LHCN-M2 (cell line): ENCODE results near the gene MX2. TPM values are rescaled to one million over a fixed set of nuclear protein-coding genes. Genes with fewer than 3 reads are reported as not detected.

ENCODE experiments used
- DNase-seq: peaks from one replicate; pipeline ENCODE4 v3.0.0-alpha.2; 2012; ENCODE audit warnings: low read depth
- total RNA-seq: library from RNA; depleted of rRNA; stranded (reverse); fragments of >200 nt; gene quantifications from 2 replicates; pipeline ENCODE4 v1.2.3, GENCODE V29; 2014

Gene MX2
- total RNA-seq, 1 experiment from 2014 or later: 0.69 TPM

DNA sequence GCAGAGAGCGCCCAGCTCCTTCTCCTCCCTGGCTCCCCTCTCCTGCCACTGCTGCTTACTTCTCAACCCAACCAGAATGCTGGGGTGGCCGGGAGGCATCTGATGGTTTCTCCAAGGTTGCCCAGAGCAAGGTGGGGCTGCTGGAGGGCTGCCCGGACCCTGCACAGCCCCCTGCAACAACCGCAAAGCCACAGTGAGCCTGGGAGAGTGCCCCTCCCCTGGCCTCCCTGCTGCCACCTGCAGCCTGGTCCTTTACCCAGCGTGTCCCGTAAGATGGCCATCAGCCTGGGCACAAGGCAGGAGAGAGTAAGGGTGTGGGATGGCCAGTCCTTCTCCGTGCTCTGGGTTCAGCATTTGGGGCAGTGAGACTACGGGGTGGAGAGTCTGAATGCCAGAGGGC lies 17.0 kb downstream of the MX2 start:
- DNase-seq: no peak

DNA sequence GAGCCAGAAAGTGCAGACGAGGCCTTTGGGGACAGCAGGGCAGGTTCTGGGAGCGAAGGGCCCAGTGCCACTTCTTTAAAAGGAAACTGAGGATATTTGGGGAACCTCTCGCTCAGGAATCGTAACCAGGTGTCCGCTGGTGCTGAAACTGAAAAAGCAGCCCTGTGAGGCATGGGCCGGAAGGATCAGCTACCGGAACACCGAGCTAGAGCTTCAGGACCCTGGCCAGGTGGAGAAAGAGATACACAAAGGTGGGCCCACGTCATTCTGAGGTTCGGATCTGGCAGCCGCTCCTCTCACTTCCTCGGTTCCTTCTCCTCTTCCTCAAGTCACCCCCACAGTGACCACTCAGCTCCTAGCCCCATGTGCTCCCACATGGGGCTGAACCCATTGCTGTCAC lies 18.1 kb downstream of the MX2 start:
- no peak for DNase-seq

GRCh38 chr21:41381731-41382130 lies 19.9 kb downstream of the MX2 start:
- no peak for DNase-seq

DNA sequence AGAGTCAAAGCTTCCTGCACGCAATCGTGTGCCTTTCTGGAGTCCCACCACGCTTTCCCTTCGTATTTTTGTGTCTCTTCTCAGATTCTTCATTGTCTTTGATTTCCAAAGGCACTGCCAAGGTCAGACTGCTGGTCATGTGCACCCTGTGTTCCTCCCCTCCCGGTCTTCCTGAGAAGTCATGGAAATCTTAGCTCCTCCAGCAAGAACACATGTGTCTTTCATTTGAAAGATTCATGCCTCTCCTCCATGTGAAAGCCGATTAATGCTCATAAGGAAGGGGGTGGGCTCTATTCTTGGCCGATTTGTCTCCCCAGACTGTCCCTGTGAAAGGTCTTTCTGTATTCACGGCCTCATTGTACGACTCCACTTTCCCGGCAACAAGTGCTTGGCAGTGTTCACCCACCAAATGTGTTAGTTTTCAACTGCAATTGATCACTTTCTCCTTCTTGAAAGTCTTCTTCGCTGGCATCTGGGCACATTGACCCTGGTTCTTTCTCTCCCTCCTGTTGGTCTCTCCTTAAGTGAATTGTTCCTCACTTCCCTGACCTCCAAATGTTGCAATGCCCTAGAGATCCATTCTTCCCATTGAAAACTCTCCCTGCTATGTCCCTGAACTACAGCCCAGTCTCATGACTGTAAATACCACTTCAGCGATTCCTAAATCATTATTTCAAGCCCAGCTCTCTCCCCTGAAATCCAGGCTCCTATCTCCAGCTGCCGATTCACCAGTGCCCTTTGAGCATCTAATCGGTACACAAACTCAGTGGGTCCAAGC lies 25.4 kb downstream of the MX2 start:
- no peak for DNase-seq

DNA sequence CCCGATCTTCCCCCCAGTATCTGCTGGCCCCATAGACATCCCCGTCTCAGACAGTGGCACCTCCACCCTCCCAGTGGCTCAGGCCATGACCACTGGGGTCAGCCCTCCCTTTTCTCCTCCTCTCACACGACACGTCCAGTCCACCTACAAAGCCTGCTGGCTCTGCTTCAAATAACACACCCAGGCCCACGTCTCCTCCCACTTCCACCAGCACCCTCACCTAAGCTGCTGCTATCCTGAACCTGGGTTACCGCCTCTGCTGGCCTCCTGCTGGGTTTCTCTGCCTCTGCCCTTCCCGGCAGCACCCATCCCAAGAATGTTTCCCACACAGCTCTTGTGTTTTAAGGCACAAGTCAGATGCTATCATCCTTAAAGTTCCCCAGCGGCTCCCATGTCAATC lies 26.0 kb downstream of the MX2 start:
- no peak for DNase-seq

- DNase-seq: no peak
Observed at GRCh38 chr21:41388259-41388658, 26.4 kb downstream of the MX2 start.

DNA sequence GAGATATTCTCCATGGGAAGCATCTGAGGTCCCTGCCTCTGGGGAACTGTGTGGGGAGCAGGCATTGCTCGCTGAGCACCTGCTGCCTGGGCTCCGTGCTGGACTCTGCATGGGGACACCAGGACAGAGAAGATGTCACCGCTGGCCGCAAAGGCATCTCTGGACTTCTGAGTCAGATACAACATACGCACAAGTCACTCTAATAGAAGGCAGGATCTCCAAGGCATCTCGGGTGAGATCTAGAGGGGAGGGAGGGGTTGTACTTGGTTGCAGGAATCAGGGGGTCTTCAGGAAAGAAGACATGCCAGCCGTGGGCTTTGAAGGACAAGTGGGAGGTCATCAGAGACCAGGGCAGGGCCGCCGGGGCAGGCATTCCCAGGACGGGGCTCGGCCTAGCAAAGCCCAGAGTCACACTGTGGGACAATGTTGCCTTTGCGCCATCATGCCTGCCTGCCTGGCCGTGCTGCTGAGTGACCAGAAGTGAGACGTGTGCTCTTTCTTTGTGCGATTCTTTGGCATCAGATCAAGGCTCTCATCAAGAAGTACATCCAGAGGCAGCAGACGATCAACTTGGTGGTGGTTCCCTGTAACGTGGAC lies 28.3 kb downstream of the MX2 start:
- DNase-seq: no peak

DNA sequence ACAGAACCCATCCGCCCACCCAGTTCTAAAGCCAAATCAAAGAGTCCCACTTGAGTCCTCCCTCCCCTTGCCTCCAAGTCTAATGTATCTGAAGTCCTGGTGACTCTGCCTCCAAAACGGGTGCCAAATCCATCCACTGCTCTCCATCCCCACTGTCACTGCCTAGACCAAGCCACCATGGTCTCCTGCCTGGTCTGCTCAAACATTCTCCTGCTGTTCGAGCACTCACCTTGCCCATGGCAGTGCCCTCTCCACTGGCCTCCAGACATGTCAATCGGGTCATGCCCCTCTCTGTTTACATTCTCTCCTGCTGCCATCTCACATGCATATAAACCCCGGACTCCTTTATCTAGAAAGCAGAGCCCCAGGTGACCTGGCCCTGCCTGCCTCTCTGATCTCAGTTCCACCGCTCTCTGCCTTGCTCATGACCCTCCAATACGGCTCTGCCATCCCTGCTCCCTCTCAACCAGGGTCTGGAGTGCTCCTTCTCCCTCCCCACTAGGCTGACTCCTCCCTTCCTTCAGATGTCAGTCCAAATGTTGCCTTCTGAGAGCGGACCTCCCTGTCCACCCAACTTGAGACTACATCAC lies 32.1 kb downstream of the MX2 start:
- DNase-seq: no peak

DNA sequence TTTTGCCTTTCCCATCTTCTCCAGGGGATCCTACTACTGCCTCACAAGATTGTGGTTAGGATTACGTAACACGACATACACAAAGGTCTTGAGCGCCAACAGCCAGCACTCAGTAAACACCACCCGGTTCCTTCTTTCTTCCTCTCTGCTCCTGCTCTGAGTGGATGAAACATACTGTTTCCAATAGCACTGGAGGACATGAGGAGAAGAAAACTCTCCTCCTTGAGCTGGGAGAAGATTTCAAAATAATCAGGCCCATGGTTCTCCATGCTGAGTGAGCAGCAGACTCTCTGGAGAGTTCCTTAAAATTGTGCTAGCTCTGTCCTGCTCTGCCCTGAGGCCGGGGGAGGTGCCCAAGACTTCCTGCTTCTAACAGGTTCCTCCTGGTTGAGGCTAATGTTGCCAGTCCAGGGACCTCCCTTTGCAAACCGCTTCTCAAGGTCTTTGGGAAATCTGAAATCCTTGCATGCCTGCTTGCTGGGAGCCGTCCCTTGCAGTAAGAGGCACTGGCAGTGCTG lies 34.8 kb downstream of the MX2 start:
- DNase-seq: no peak

DNA sequence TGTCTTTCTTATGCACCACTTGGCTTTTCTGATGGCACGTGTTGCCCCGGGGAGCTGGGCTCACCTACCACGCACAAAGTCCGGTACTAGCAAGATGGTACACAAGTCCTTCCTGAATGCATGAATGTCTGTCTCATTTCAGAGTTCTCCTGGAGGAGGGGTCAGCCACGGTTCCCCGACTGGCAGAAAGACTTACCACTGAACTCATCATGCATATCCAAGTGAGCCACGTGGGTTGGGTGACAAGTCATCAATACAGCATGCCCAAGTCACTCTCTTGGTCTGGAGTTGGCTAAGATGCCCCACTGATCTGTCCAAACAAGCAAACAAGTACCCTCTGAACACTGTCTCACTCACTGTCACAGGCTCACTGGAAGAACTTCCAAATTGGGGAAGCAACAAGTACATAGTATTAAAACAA lies 35.7 kb downstream of the MX2 start:
- no peak for DNase-seq

DNA sequence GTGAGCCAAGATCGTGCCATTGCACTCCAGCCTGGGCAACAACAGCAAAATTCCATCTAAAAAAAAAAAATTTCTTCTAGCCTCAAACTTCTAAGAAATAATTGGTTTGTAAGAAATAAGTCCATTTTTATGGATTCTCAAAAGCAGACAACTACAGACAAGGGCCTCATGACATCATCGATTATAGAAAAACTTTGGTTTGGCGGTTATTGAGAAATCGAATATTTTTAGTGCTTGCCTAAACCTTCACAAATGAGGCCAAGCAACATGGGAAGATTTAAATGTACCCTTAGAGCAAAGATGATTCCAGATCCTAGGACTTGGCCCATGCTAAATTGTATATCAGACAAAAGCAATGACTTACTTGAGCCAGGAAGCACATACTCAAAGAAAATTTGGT lies 36.4 kb downstream of the MX2 start:
- DNase-seq: no peak

- DNase-seq: no peak
Observed at GRCh38 chr21:41398831-41399230, 37.0 kb downstream of the MX2 start.

- no peak for DNase-seq
Observed at GRCh38 chr21:41399246-41399800, 37.5 kb downstream of the MX2 start.

DNA sequence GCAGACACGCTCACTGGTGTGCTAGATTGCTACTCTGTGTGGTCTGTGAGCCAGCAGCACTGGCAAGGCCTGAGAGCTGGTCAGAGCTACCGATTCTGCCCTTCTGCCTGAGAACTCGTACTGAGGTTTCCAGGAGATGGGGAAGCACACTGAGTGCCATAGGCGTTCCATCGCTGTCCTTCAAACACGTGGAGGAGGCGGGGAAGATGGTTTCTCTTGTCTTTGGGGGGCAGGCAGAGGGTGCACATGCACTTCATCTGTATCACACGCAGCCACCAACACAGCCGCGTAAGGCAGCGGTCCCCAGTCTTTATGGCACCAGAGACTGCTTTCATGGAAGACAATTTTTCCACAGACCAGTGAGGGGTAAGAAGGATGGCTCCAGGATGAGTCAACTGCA lies 40.4 kb downstream of the MX2 start:
- no peak for DNase-seq

DNA sequence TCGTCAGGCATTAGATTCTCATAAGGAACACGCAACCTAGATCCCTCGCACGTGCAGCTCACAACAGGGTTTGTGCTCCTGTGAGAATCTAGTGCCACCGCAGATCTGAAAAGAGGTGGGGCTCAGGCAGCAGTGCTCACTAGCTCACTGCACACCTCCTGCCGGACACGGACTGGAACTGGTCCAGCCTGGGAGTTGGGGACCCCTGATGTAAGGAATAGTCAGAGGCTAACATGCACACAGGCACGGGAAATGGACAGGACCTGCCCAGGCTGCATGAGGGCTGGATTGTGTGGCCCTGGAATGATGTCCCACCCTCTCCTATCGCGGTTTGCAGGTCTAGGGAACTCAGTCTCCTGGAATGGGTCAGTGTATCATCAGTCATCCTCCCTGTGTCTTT lies 41.0 kb downstream of the MX2 start:
- no peak for DNase-seq

GRCh38 chr21:41403331-41403730 lies 41.5 kb downstream of the MX2 start:
- no peak for DNase-seq

DNA sequence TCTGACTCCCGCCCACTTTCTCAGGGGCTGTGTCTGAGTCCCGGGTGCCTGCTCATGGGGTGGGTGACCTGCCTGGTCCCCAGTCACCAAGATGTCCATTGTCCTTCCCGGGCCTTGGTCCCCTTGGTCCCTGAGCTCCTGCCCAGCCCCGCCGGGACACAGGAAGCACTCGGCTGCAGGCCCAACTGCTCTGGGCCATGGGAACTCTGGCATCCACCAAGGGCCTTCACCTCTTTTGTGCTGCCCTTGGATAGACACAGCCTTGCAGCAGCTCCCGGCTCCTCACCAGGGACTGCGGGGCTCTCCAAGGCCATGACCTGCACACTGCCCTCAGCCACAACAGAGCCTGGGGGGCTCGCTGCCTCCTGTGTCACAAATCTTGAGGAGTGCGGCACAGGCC lies 42.1 kb downstream of the MX2 start:
- DNase-seq: no peak

GRCh38 chr21:41405321-41405720 lies 43.5 kb downstream of the MX2 start:
- DNase-seq: no peak

- no peak for DNase-seq
Observed at GRCh38 chr21:41406340-41406739, 44.5 kb downstream of the MX2 start.

- no peak for DNase-seq
Observed at GRCh38 chr21:41407541-41408460, 46.0 kb downstream of the MX2 start.

GRCh38 chr21:41410361-41410760 lies 48.5 kb downstream of the MX2 start:
- DNase-seq: no peak
